COR-L47 (cell line): ENCODE measurements around the gene SYNGAP1.
A peak's percentile ranks its signal among the peaks of the same experiment; 100 is the strongest.
"Not testable (repeated sequence)": the region's sequence is repeated elsewhere in the genome, so short reads cannot be mapped to it uniquely, and the experiment has no call there.

Source experiments
- DNase-seq: peaks from one replicate; lab custom pipeline; 2025; lab: John Stamatoyannopoulos, UW

SYNGAP1 gene

DNA sequence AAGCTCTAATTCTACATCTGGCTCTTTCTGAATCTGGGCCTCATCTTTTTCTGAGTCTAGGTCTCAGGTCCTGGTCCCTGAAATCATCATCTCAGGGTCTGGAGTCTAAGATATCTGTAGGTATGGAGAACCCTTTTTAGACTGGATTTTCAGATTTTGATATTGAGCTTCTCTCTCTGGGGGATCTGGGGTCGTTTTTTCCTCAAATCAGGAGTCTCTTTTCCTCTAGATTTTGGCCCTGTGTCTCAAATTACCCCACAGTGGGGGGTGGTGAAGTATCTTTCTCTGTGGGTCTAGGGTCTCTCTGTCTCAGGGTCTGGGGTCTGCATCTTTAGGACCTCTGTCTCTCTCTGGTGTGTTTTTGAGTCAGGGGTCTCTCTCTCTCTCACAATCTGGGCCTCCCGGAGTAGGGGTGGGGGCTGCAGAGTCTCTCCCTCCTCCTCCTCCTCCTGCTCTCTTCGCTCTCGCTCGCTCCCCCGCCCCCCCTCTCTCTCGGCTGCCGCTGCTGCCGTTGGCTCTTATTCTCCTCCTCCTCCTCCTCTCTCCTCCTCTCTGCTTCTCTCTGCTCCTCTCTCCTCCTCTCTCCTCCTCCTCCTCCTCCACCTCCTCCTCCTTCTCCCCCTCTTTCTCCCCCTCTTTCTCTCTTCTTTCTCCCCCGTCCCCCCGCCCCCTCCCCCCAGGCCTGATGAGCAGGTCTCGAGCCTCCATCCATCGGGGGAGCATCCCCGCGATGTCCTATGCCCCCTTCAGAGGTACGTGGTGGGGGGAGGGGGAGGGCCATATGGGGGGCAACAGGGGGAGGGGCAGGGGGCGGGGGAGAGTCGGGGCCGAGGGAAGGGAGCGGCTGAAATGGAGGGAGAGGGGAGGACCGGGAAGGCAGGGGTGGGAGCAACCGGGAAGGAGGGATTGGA is at the start of gene SYNGAP1:
SYNGAP1 (plus strand) TSS at position 486 of the 911 bp plus-strand sequence; CDS start at position 686, 200 bp downstream.
- DNase-seq, result peak; percentile 30

- not testable (repeated sequence) for DNase-seq
Observed at GRCh38 chr6:33371901-33372300, 48.0 kb upstream of the SYNGAP1 start.

DNA sequence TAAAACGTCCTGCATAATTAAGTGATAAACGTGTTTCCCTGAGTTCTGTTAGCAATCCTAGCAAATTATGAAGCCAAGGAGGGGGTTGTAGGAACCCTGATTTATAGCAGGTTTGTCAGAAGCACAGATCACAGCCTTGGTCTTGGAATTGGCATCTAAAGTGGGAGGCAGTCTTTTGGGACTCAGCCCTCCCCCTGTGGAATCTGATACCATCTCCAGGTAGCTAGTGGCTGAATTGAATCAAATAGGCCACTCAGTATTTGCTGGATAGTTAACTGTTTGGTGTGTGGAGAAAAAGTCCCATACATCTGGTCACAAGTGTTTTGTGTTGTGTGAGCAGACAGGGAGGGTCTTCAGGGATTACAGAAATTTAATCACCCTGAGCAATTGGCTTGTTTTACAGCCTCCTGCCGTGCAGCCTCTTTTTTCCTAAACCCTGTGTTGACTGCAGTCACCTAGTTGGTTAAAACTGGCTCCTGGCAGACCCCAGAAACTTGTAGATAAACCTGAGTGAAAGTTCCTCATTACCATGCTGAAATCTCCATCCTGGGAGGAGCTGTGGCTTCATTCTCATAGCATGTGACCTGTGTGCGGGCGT is 47.2 kb upstream of the SYNGAP1 start:
- no peak for DNase-seq

DNA sequence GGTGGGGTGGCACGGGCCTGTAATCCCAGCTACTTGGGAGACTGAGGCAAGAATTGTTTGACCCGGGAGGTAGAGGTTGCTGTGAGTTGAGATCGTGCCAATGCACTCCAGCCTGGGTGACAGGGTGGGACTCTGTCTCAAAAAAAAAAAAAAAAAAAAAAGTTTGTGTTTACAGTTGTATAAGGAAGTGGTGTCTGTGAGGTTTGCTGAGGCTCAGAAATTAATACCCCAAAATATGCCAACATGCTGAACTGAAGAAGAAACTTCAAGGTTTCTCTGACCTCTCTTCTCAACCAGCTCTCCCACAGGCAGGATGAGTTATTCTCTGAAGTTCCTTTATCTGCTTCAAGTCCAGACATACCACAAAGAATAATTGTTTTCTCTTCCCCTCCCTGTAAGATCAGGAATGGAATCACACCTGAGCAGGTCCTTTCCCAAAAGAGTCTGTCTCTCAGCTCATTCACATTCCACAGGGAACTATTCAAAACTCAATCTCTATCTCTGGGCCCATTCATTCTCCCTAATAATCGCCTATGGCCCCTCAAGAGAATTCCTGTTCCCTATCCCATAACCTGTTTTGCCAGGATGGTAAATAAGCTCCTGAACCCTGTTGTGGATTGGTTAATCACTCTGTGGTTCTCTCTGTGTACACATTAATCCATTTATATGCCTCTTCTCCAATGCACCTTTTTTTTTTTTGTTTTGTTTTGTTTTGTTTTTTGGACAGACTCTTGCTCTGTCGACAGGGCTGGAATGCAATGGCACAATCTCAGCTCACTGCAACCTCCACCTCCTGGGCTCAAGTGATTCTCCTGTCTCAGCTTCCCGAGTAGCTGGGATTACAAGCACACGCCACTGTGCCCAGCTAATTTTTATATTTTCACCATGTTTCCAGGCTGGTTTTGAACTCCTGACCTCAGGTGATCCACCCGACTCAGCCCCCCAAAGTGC is 45.6 kb upstream of the SYNGAP1 start:
- no peak for DNase-seq

- DNase-seq, result no peak
Observed at GRCh38 chr6:33375143-33375671, 44.7 kb upstream of the SYNGAP1 start.

DNA sequence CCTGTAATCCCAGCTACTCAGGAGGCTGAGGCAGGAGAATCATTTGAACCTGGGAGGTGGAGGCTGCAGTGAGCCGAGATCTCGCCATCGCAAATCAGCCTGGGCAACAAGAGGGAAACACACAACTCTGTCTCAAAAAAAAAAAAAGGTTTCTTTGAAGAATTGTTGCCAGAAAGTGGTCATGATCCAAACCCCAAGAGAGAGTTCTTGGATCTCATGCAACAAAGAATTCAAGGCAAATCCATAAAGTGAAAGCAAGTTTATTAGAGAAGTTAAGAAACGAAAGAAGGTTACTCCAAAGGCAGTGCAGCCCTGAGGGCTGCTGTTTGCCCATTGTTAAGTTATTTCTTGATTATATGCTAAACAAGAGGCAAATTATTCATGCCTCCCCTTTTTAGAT is 42.7 kb upstream of the SYNGAP1 start:
- DNase-seq, result no peak

- not testable (repeated sequence) for DNase-seq
Observed at GRCh38 chr6:33379184-33379583, 40.7 kb upstream of the SYNGAP1 start.

DNA sequence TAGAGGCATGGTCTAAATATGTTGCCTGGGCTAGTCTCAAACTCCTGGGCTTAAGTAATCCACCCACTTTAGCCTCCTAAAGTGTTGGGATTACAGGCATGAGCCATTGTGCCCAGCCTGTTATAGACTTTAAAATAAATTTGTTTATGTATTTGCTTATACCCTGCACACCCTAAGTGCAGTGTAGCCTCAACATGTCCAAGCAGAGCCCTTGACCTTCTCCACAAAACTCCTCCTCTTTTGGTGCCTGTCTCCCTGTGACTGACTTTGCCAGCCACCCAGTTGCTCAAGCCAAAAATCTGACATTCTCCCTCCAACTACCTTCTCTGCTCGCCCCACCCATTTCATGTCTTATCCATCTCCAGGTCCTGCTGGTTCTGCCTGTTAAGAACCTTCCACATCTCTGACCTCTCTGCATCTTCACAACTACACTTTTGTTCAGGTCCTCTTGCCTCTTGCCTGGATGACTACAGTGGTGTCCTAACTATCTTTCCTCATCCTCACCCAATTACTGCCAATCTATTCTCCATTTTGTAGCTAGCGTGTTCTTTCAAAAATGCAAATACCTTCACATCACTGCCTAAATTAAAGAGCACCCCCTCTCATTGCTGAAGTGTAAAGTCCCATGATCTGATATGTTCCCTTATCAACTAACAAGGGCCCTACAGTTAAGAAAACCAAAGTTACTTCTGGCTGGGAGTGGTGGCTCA is 39.4 kb upstream of the SYNGAP1 start:
- DNase-seq, result no peak

GRCh38 chr6:33383427-33384185 is 36.3 kb upstream of the SYNGAP1 start:
- DNase-seq, result no peak

- no peak for DNase-seq
Observed at GRCh38 chr6:33384581-33385020, 35.3 kb upstream of the SYNGAP1 start.

DNA sequence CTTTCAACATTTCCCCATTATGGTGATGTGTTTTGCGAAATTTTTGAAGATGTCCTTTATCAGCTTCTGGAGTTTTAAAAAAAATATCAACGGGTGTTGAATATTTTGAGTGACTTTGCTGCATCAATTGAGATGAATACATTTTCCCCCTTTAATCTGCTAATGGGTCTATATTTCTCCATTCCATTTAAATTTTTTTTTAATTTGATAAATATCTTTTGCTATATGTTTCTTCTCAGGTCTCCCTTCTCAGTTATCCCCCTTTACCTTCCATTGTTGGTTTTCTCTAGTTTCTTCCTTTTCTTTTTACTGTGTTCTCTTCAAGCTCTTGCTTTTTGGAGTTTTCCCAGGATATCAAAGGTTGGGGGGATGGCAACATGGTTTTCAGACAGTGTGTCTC is 29.7 kb upstream of the SYNGAP1 start:
- DNase-seq, result no peak

- DNase-seq, result no peak
Observed at GRCh38 chr6:33390767-33391277, 29.0 kb upstream of the SYNGAP1 start.

DNA sequence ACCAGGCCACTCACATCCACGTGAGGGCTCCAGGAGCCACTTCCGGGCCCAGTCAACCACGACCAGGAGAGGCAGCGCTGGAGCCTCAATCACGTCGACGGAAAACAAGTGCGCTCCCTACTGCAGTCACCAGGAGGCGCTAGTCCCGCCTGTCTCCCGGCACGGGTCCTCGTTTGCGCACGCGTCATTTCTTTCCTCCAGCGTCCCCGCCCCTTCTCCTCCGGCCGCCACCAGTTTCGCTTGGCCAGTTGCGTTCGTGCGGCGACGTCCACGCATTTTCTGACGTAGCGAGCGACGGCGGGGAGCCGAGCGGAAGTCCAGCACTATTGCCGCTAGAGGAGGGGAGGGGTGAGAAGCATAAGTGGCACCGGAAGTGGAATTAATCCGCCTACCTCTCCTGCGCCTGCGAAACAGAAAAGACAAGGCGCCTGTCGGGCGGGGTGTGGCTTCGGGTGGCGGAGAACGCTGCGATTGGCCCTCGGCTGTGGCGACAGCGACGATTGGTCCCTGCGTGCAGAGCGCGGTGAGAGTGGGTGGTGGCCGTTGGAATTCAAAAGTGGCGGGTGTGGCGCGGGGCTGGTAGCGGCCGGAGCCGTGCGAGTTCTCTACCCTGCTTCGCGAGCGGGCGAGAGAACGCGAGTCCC is 28.5 kb upstream of the SYNGAP1 start, which contains the start of gene KIFC1:
KIFC1 (plus strand) TSS at position 546 of the 644 bp plus-strand sequence. CDS start 163 bp downstream, outside the sequence.
- peak; percentile 100 for DNase-seq

GRCh38 chr6:33391922-33392594 is 27.8 kb upstream of the SYNGAP1 start:
- no peak for DNase-seq

DNA sequence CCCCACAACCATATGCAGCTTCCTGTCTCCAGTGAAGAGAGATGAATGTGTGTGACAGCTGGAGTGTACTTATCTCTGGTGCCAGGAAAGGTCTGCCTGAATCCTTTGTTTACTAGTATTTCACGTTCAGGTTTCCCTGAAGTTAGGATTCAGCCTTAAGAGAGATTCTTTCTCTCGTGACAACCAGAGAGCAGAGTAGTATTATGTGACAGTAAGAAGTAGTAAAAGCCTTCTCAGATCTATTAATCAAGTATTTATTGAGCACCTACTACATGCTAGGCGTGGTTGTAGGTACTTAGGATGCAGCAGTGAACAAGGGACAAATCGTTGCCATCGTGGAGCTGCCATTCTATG is 27.3 kb upstream of the SYNGAP1 start:
- DNase-seq, result no peak

- no peak for DNase-seq
Observed at GRCh38 chr6:33392979-33393378, 26.9 kb upstream of the SYNGAP1 start.

GRCh38 chr6:33397541-33397940 is 22.3 kb upstream of the SYNGAP1 start:
- no peak for DNase-seq

GRCh38 chr6:33398601-33399000 is 21.3 kb upstream of the SYNGAP1 start:
- DNase-seq, result not testable (repeated sequence)

GRCh38 chr6:33399881-33400280 is 20.0 kb upstream of the SYNGAP1 start:
- DNase-seq, result not testable (repeated sequence)
